Stimulated activated CD4-positive, alpha-beta T cell treated with anti-CD3 and anti-CD28 coated beads, Interleukin-4, amount 100 ng/mL, for 24 hours (primary cell): ENCODE data around the gene TIAM1.

Source experiments
- DNase-seq: peaks from one replicate; pipeline ENCODE4 v3.0.0-alpha.2; 2020

Gene TIAM1

DNA sequence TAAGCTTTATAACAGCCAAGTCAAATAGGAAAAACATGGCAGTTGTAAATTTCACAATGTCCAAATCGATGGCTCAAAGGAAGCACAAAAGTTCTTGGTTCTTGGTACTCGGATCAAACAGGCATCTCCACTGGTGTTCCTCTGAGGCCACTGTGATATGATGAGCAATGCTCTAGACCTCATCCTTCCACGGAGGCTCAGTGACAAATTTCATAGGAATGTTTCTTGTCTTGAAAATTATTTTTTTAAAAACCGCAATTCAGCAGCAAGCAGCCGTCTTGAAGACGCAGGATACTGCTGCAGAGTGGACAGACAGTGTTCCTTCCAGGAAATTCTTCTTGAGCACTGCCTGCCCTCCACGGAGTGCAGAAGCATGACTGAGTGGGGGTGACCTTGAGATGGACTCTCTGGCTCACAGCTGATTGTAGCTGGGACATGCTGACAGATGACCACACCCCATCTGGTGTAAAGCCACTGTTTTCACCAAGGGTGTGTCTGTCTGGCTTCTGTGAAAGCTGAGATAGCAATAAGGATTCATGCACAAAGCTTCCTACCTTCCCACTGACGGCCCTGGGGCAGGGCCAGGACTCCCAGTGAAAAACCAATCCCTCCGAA is 61.9 kb downstream of the TIAM1 start:
- DNase-seq, result no peak

DNA sequence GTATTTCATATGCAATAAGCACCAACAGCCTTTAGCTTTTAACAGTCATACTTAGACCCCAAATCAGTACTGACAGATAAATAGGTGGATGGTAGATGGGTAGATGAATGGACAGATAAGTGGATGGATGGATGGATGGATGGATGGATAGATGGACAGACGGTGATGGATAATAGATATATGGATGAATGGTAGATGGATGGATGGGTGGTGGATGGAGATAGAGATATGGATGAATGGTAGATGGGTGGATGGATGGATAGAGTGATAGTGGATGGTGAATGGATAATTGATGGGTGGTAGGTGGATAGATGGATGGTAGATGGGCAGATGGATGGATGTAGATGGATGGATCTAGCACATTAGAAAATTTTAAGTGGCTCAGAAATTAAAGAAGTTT is 62.5 kb downstream of the TIAM1 start:
- DNase-seq, result no peak

- DNase-seq, result peak; percentile 39
Measured at GRCh38 chr21:31279986-31280385, 64.1 kb downstream of the TIAM1 start.

DNA sequence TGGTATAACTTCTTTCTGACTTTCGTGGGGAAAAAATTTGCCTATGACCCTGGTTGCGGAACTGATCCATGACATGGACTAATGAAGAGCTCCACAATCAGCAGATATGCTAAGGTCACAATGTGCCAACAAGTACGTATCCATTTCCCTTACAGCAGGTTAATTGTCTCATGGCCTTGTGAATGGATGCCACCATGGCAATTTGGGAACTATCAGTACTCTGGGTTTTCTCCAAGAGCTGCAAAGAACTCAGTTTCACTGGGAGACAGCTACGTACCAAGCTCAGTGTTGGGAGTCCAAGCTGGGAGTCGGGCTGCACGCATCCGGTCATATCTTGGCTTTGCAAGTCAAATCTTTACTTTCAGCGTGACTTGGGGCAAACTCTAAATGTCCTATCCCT is 64.8 kb downstream of the TIAM1 start:
- no peak for DNase-seq

GRCh38 chr21:31278511-31279130 is 65.4 kb downstream of the TIAM1 start:
- DNase-seq, result no peak

DNA sequence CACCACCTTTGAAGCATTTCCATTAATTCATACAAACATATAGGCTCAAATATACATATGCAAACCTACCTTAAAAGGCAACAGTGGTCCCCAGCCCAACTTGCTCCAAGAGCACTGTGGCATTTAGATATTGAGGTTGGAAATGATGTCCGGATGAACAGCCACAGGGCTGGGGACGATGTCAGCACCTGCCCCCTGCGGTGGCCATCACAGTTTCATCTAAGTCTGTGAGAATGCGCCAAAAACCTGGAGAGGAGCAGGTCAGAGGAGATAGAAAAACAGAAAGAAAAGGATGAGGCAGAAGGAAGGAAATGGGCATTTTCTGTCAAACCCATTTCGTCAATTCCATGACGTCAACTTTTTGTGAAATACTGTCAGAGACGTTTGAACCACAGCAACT is 67.4 kb downstream of the TIAM1 start:
- no peak for DNase-seq

- DNase-seq, result no peak
Measured at GRCh38 chr21:31275901-31276300, 68.2 kb downstream of the TIAM1 start.

DNA sequence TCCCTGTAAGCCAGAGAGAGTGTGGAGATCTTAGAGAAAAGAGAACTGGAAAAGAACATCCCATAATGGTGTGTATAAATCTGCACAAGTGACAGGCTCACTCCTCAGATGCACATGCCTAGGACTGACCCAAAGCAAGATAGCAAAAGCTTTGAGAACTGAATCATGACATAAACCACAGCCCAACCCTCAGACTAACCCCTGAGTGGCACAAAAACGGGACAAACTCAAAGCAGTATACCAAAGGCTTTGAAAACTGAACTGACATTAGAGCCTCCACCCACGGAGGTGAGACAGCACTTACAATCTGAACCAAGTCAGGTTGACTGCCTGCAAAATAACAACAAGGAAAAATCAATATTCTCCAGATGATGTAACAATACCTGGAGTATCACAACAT is 70.8 kb downstream of the TIAM1 start:
- DNase-seq, result peak; percentile 31

DNA sequence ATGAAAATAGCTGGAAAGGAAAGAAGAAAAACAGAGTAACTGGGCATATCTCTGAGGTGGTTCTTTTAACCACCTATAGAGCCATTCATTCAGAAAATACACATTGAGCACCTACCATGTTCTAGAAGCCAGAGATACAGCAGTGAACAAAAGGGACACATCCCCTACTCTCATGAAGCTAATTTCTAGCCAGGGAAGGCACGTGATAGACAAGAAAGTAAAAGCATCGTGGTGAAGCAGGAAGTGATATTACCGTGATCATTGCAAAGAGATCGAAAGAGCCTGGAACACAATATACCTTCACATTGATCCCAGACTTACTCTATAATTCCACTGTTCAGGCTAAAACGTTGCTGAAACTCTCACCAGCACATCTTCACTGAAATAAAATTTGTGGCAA is 76.0 kb downstream of the TIAM1 start:
- no peak for DNase-seq

DNA sequence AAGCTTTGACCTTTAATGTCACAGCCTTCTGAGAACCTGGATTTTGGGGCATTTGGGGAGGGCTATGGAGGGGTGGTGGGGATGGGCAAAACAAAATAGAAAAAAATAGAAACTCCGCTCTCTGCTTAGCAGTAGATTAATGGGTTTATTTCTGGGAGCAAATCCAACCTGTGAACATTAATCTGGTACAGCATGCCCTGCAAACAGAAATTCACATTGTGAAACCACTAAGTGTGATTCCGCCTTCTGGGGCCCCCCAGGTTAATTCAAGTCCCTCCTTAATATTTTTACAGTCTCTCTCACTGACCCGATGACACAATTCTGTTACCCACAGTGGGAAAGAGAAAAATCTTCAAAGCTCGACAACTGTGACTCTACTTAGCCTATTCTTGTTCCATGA is 76.4 kb downstream of the TIAM1 start:
- no peak for DNase-seq

- no peak for DNase-seq
Measured at GRCh38 chr21:31266241-31266640, 77.8 kb downstream of the TIAM1 start.

- no peak for DNase-seq
Measured at GRCh38 chr21:31265366-31266013, 78.6 kb downstream of the TIAM1 start.

GRCh38 chr21:31264574-31264973 is 79.5 kb downstream of the TIAM1 start:
- DNase-seq, result no peak

- DNase-seq, result no peak
Measured at GRCh38 chr21:31262728-31263127, 81.3 kb downstream of the TIAM1 start.

GRCh38 chr21:31261759-31262158 is 82.3 kb downstream of the TIAM1 start:
- DNase-seq, result no peak

- DNase-seq, result no peak
Measured at GRCh38 chr21:31260790-31261189, 83.3 kb downstream of the TIAM1 start.

GRCh38 chr21:31258073-31258472 is 86.0 kb downstream of the TIAM1 start:
- DNase-seq, result no peak

DNA sequence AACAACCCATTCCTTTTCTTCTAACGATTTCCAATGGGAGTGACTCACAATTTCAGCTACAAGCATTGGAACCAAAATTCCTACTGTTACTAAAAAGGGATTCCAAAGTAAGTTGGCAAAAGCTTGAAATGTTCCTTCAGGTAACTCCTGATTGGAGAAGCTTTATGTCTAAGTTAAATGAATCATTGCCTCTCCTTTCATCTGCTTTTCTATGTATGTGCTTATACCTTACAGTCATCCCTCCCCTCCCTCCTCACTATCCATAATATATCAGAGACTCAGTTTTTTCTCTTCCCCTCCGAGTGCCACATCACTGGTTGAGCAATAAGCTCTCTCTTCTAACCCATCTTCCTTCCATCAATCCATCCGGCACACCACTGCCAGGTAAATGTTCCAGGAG is 86.8 kb downstream of the TIAM1 start:
- DNase-seq, result no peak

GRCh38 chr21:31255896-31256295 is 88.2 kb downstream of the TIAM1 start:
- DNase-seq, result no peak

DNA sequence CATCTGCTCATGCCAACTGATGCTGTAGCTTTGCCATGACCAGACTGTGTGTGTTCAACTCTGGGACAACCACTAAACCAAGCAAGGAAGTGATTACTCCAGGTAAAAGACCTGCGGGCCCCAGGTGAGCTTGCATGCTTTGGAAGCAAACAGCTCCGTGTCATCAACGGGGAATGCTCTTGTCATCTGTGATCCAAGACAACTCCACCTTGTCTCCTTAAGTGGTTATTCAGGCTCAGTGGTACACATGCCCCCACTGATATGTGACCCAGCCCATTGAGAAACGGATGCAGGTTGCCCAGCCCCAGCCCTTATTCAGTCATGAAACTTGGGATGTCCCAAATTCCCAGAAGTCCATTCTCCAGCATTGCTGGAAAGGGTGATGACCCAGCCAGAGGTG is 89.0 kb downstream of the TIAM1 start:
- DNase-seq, result no peak

GRCh38 chr21:31254131-31254530 is 89.9 kb downstream of the TIAM1 start:
- no peak for DNase-seq

DNA sequence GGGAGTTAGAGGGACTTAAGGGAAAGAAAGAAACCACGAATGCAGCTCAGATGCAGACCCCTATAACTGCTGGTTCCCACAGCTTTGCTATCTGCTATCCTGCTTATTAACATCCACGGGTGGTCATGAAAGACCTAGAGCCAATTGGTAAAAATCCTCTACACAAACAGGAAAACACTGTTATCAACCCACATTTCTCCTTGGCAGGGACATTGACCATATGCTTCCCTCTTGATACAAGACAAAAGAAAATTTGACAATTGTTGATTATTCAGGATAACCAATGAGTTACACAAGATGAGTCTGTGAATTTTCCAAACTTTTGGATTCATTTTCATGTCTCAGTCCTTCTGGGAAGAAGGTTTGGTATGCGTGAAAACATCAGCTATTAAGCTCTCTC is 90.4 kb downstream of the TIAM1 start:
- DNase-seq, result no peak

DNA sequence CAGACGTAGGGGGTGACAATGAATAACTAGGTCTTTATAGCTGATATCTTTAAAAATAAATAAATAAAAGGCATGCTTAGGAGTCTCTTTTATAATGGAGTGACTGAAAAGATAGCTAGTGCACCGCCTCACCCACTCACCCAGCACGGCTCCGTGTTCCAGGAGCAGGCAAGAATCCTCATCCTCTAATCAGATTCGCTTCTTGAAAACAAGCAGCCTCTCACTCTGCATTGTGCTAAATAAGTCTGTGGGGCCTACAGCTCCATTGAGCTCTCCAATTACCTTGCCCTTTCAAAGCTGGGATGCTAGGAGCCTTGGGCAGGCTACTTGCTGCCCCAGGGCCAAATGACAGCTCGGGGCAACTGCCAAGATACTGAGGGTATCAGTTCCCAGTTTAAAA is 91.5 kb downstream of the TIAM1 start:
- DNase-seq, result no peak

DNA sequence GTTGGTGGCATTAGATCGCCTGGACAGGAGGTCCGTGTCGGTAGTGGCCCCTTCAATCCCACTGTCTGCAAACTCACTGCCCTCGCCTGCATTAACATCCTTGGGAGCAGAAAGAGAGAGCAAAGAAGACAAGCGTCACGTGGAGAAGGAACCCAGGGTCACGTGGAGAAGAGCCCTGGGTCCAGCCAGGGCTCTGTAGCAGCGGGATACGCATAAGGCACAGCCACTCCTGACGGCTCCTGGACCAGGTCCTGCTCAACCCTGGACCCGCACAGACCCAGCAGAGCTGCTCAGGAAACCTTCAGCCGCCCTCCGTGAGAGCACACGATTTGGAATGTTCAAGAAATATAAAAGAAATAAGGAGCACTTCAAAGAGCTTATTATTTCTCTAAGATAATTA is 92.0 kb downstream of the TIAM1 start:
- DNase-seq, result no peak

DNA sequence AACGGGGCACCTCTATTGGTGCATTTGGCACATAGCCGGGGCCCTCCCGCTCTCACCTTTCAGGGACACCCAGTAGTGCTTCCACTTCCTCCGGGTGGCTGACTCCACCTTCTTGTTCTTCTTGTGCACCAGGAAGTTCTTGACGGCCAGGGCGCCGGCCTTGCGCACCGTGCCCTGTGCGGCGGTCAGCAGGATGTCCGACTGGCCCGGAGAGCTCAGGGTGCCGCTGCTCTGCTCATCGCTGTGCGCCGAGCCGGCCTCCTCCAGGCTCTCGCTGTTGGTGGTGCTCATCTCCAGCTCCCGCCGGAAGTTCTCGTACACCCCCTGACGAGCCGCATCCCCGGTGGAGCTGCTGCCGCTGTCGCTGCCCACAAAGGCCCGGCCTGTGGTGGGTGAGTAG is 92.4 kb downstream of the TIAM1 start:
- no peak for DNase-seq
